Muscle of leg (tissue), 11 donors: ENCODE measurements around the gene RPE. TPM values are rescaled to one million over a fixed set of nuclear protein-coding genes. Genes with fewer than 3 reads are reported as not detected.

ENCODE experiments used
- DNase-seq: peaks from one replicate; pipeline ENCODE4 v3.0.0; 2013
- H3K27ac ChIP-seq: one replicate; pipeline ENCODE4 v1.5.1; 2013; ENCODE audit warnings: mild to moderate bottlenecking, low read length, control low read depth
- H3K27me3 ChIP-seq: one replicate; pipeline ENCODE4 v1.6.1; 2013; ENCODE audit warnings: low read length; ENCODE audit not compliant: control insufficient read depth, insufficient read depth
- H3K36me3 ChIP-seq: one replicate; pipeline ENCODE4 v1.6.1; 2013; ENCODE audit warnings: low read length; ENCODE audit not compliant: control insufficient read depth, insufficient read depth
- H3K4me1 ChIP-seq: one replicate; pipeline ENCODE4 v1.6.1; 2013; ENCODE audit warnings: low read length; ENCODE audit not compliant: control insufficient read depth, insufficient read depth
- H3K4me3 ChIP-seq: one replicate; pipeline ENCODE4 v1.5.1; 2013; ENCODE audit warnings: low read length, control low read depth
- H3K9me3 ChIP-seq: replicated peaks from 2 replicates; pipeline ENCODE4 v1.6.1; 2013; ENCODE audit warnings: low read depth, low read length; ENCODE audit not compliant: control insufficient read depth
- WGBS: methylation state at CpG from one replicate; pipeline ENCODE4 v1.1.5; 2013; ENCODE audit warnings: missing lambda C conversion rate; ENCODE audit not compliant: insufficient coverage; 5-methylcytosine and 5-hydroxymethylcytosine counted together
- polyA plus RNA-seq, 8 donors: library from polyadenylated mRNA; unstranded; fragments of 120-200 nt; gene quantifications; one replicate each; pipeline versions ENCODE4 v1.2.1 to v1.2.3, GENCODE V29; 2013; ENCODE audit warnings: inconsistent platforms in 1 of 8, low replicate concordance in 1 of 8; ENCODE audit not compliant: insufficient read length in 8 of 8, insufficient read depth in 1 of 8
- total RNA-seq: library from RNA; stranded (reverse); fragments of 120-200 nt; gene quantifications from one replicate; pipeline ENCODE4 v1.2.4, GENCODE V29; 2013

Gene RPE
- total and polyA plus RNA-seq, 9 donors, result 22.6 to 34.3 (median 28.0) TPM

DNA sequence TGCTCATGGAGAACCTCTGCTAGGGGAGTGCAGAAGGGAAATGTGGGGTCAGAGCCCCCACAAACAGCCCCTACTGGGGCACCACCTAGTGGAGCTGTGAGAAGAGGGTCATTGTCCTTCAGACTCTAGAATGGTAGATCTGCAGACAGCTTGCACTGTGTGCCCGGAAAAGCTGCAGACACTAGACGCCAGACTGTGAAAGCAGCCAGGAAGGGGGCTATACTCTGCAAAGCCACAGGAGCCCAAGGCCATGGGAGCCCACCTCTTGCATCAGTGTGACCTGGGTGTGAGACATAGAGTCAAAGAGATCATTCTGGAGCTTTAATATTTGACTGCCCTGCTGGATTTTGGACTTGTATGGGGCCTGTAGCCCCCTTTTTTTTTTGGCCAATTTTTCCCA lies 60.9 kb downstream of the RPE start:
- DNase-seq, result no peak
- 91% methylated on average over 2 of the region's 2 CpGs for WGBS
- H3K4me1 ChIP-seq, result no peaks in the 10 kb centered on the region
- H3K4me3 ChIP-seq, result no peak overlapping the region
- H3K9me3 ChIP-seq, result no peaks in the 10 kb centered on the region
- no peaks in the 10 kb centered on the region for H3K27me3 ChIP-seq
- no peak overlapping the region for H3K27ac ChIP-seq
- H3K36me3 ChIP-seq, result peaks cover 8% of the 10 kb centered on the region

Other genes with a start within 250 kb of the RPE start
- gene UNC80, start 230.8 kb upstream of the RPE start, total RNA-seq, result 2.0 TPM
- 1 to 10 TPM in 6 of 8 donors, under 1 TPM in 2; 0.66 to 4.3 (median 1.6) TPM for gene UNC80, start 230.8 kb upstream of the RPE start, polyA plus RNA-seq
- 34.2 TPM for gene KANSL1L, start 168.8 kb downstream of the RPE start, total RNA-seq
- 10 to 100 TPM; 12.4 to 18.1 (median 14.9) TPM for gene KANSL1L, start 168.8 kb downstream of the RPE start, polyA plus RNA-seq
- 5.2 TPM for gene ACADL, start 222.8 kb downstream of the RPE start, total RNA-seq
- gene ACADL, start 222.8 kb downstream of the RPE start, polyA plus RNA-seq, result 1 to 10 TPM; 3.4 to 9.1 (median 5.8) TPM